Dedifferentiated amniotic fluid mesenchymal stem cell (primary cell): Measurements from ENCODE around the gene MFAP4.

Experiments used
- DNase-seq: peaks from one replicate; pipeline ENCODE4 v3.0.0-alpha.2; 2016; ENCODE audit errors: extremely low spot score

MFAP4 gene

DNA sequence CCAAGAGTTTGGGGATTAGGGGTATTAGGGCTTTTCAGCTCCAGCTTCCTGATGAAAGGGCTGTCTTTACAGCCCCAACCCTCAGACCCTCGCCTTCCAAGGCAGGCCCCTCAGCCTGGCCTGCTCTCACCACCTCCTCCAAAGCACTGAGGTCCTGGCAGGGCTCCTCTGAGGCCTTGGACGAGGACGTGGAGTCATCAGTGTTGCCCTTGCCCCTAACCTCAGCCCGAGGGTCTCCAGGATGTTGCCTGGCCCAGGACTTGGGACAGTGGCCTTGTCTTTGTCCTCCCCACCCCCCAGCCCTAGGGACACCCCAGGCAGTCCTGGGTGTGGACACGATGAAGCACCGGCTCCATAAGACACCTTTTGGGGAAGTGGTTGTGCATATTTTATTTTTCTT is 52.7 kb downstream of the MFAP4 start:
- DNase-seq, result no peak

GRCh38 chr17:19333736-19334290 is 53.2 kb downstream of the MFAP4 start:
- DNase-seq, result no peak
